ENCODE measurements around the gene SLC7A6. TPM values are rescaled to one million over a fixed set of nuclear protein-coding genes. Genes with fewer than 3 reads are reported as not detected.

The SLC7A6 gene
- total and polyA plus RNA-seq, 2 of the 13 experiments (the other 11 are each of a cell fraction or from before 2014, with no cell fraction given): 35.8 to 70.8 TPM

GRCh38 chr16:68235108-68235886 is 29.0 kb upstream of the SLC7A6 start (continued):
- TF ChIP-seq DMTF1 (CRISPR knock-in tag; IDR thresholded peaks at IDR 0.05) (peak; percentile 88; the same call in 1 of the 2 replicates), ZBTB7A (CRISPR knock-in tag; IDR thresholded peaks at IDR 0.05) (peak; percentile 67), YEATS4 (CRISPR knock-in tag; IDR thresholded peaks at IDR 0.05; ENCODE audit: borderline replicate concordance) (no peak), ZIK1 (CRISPR knock-in tag; IDR thresholded peaks at IDR 0.05; ENCODE audit: borderline replicate concordance, low read depth) (0 out of 2 replicates have a peak, but pooled peaks have one; percentile 29), NFE2L1 (CRISPR knock-in tag; IDR thresholded peaks at IDR 0.05; ENCODE audit: borderline replicate concordance) (no peak; the same call in 1 of the 2 replicates), TFDP2 (CRISPR knock-in tag; IDR thresholded peaks at IDR 0.05) (peak; percentile 23; the same call in 1 of the 2 replicates), ZNF318 (CRISPR knock-in tag; IDR thresholded peaks at IDR 0.05) (no peak; the same call in 1 of the 2 replicates), BCL6 (CRISPR knock-in tag; IDR thresholded peaks at IDR 0.05) (0 out of 2 replicates have a peak, but pooled peaks have one; percentile 18), BCL3 (CRISPR knock-in tag; IDR thresholded peaks at IDR 0.05) (no peak), TMF1 (CRISPR knock-in tag; IDR thresholded peaks at IDR 0.05; ENCODE audit: low read depth) (peak; percentile 82), ZNF615 (CRISPR knock-in tag; IDR thresholded peaks at IDR 0.05; ENCODE audit: borderline replicate concordance) (no peak), ZNF629 (CRISPR knock-in tag; conservative IDR thresholded peaks at IDR 0.05) (no peak)
